NCI-H748 treated with DMSO at 0.1 percent for 48 hours (cell line): Measurements from ENCODE around the gene ATXN10.
"Not testable (repeated sequence)": the region's sequence is repeated elsewhere in the genome, so short reads cannot be mapped to it uniquely, and the experiment has no call there.

Source experiments
- DNase-seq: peaks from one replicate; lab custom pipeline; 2025; lab: John Stamatoyannopoulos, UW

ATXN10 gene

GRCh38 chr22:45678961-45679912 lies 7.6 kb downstream of the ATXN10 start:
- DNase-seq = no peak

DNA sequence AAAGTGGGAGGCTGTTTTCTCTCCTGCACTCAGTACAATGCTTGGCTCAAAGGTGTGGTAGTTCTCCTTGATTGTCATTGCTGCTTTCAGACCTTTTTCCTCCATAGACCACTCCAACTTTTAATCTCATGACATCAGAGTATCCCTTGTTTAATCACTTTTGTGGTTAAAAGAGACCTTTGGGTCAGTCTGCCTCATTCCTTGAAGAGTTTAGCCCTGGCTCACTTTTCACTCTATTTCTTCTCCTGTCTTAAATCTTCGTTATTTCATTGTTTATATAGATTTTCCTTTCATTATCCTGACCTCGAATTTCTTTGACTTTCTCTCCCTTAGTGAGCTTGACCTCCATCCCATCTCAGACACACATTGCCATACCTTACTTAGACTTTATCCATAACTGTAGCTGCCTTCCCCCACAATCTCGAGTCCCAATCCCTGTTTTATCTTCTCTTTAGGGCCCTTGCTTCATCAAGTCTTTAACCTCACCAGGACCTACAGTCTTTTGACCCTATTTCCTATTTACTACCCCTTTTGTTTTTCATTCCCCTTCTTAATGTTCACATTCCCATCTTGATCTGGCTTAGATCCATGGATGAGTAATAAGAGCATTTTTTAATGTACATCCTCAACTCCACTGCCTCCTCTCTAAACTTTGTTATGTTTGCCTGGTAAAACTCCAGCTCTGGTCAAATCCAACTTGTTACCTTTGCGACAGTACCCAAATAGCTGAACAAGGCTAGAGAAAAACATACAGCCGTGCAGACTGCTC lies 9.5 kb downstream of the ATXN10 start:
- no peak for DNase-seq

DNA sequence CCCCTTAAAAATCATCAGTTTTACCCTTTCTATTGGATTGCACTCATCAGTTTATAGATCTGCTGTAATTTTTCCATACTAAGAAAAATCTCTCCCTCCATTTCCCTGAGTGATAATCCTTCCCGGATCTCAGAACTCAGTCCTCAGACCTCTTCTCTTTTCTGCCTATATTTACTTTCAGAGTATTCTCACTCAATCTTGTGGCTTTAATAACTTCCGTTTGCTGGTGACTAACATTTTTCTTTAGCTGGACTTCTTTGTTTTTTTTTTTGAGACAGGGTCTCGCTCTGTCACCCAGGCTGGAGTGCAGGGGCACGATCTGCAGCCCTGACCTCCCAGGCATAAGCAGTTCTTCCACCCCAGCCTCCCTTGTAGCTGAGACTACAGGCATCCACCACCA lies 10.4 kb downstream of the ATXN10 start:
- no peak for DNase-seq

DNA sequence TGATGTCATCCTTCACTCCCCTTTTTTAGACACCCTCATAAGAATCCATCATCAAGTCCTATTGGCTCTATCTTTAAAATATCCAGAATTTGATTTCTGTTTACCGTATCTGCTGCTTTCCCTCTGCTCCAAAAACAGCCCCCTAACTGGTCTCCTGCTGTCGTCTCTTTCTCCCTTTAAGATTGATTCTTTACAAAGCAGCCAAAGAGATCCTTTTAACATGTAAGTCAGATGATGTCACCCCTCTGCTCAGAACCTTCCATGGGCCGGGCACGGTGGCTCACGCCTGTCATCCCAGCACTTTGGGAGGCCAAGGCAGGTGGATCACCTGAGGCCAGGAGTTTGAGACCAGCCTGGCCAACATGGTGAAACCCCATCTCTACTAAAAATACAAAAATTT lies 11.1 kb downstream of the ATXN10 start:
- not testable (repeated sequence) for DNase-seq

- no peak for DNase-seq
Observed at GRCh38 chr22:45683248-45683647, 11.6 kb downstream of the ATXN10 start.

- DNase-seq = no peak
Observed at GRCh38 chr22:45683680-45684079, 12.0 kb downstream of the ATXN10 start.

- DNase-seq = no peak
Observed at GRCh38 chr22:45684169-45684568, 12.5 kb downstream of the ATXN10 start.

- no peak for DNase-seq
Observed at GRCh38 chr22:45684752-45685574, 13.3 kb downstream of the ATXN10 start.

GRCh38 chr22:45686004-45686403 lies 14.4 kb downstream of the ATXN10 start:
- no peak for DNase-seq

DNA sequence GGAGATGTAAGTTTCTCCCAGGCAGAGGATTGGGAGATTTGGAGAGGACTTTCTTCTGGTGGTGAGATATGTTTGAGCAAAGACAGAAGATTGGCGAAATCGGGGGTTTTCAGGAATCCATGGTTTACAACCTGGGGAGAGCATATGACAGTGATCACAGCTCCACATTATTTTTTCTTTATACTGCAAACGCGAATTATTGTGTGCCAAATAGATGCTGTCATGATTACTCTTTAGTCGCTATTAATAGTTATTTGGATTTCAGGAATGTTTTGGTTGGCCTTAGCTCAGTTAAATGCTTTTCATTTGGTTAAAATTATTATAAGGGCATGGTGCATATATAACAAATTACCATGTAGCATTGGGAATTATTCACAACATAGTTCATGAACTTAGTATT lies 15.2 kb downstream of the ATXN10 start:
- no peak for DNase-seq

DNA sequence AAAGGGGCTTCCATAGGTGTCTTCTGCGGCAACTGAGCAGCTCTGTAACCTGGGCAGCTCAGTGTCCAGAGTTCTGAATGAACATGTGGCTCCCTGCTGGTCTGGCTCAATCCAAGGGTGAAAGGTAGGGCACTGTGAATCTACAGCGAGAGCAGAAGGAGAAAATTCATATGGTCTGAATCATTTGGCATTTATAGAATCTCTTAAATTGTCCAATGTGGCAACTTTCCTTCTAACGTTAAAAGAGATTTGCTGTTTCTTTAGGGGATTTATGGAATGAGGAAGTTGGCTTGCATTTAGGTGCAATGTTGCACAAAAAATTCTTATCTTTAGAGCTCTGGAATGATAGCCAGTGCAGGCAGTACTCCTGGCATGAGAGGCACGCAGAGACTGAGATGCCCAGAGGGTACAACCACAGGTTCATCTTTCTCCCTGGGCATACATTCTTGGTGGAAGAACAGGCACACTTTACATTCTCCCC lies 17.0 kb downstream of the ATXN10 start:
- DNase-seq = no peak

- no peak for DNase-seq
Observed at GRCh38 chr22:45689211-45689610, 17.6 kb downstream of the ATXN10 start.

- DNase-seq = no peak
Observed at GRCh38 chr22:45690008-45690407, 18.4 kb downstream of the ATXN10 start.

DNA sequence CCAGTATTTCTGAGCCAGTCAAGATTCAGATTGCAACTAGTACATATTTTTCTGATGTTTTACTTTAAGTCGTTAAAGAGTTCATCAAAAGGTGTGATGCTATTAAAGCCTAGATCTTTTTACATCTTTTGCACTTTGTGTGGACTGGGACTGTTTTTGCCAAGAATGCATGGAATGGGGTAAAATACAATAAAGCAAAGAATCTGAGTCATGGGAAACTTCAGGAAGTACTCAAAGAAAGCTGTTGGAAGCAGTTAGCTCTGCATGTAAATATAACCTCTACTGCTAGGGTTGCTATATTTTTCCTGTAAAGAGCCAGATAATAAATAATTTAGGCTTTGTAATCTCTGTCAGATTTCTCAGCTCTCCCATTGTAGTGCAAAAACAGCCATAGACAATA lies 20.9 kb downstream of the ATXN10 start:
- no peak for DNase-seq

GRCh38 chr22:45693835-45694234 lies 22.2 kb downstream of the ATXN10 start:
- no peak for DNase-seq

- no peak for DNase-seq
Observed at GRCh38 chr22:45696227-45696626, 24.6 kb downstream of the ATXN10 start.

- DNase-seq = no peak
Observed at GRCh38 chr22:45698094-45698493, 26.5 kb downstream of the ATXN10 start.

- no peak for DNase-seq
Observed at GRCh38 chr22:45702981-45703380, 31.3 kb downstream of the ATXN10 start.

DNA sequence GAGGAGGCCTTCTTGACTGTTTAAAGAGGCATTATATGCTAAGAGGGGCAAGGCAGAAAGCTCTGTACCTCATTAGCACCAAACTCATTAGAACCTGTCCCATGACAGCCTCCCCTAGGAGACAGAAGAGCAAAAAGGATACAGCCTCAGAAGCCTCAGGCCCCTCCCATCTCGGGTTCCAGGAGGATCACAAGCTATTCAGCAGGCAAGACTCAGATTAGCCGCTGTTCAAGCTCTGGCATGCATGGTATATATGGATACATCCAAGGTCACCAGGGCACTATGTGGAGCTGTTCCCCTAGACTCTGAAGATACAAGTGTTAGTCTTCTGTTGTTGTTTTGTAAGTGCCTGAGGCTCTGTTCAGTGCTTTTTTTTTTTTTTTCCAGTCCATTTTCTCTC lies 32.1 kb downstream of the ATXN10 start:
- DNase-seq = no peak

GRCh38 chr22:45704648-45705047 lies 33.0 kb downstream of the ATXN10 start:
- DNase-seq = no peak

- no peak for DNase-seq
Observed at GRCh38 chr22:45707605-45708004, 36.0 kb downstream of the ATXN10 start.

GRCh38 chr22:45708145-45708544 lies 36.5 kb downstream of the ATXN10 start:
- DNase-seq = no peak
